Activated T-cell treated with anti-CD3 and anti-CD28 coated beads, Interleukin-2, amount 50 U/mL, for 48 hours (primary cell): ENCODE measurements around the gene MKI67.

Experiments used
- DNase-seq, 2 experiments: peaks; one replicate each; pipeline ENCODE4 v3.0.0-alpha.2; 2020

Gene MKI67

DNA sequence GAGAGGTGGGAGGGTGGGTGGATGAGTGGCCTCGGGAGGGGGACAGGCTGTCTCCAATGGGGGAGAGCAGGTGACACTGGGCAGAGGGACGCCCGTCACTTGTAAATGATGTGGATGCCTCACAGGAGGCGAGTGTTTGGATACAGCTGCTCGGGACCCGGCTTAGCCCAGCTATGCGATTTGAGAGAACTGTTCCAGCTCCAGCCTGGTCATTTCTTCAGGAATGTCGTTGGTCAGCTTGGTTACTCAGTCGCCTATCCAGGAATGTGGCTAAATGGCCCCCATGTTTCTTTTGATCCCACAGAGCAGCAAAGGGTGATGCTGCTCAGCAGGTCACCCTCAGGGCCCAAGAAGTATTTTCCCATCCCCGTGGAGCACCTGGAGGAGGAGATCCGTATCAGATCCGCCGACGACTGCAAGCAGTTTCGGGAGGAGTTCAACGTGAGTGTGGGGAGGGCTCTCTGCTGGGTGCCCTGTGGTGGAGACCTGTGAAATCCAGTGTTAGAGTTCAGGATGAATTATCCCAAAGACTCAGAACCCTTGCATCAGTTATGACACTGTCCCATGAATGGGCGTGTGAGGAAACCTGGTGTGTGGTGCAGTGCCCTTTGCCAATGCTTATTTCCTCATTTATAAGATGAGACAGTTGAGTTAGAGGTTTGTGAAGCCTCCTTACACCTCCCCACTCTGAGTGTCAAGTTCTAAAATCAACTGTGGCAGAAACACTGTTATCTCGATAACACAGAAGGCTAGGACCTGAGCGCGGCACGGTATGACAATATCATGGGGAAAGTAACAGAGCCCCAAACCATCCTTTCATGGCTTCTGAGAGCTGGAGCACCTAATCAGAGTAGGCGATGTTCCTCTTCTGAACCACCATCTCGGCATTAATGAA, 76.8 kb downstream of the MKI67 start:
- DNase-seq: no peak

DNA sequence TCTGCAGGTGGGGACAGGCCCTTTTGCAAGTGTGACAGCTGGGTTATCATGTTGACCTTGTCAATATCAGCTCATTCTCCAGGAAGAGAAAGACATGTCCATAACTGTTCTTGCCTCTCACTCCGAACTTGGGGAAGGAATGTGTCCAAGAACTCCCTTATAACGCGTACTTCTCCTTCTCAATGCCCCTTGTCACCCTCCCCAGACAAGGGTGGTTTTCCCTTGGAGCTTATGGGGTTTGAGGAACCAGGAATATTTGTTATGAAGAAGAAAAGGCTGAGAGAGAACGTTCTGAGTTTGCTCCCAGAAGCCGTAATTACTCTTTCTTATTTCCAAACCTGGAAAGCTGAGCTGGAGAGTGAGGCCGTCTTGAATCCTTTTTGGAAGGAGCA, 77.4 kb downstream of the MKI67 start:
- DNase-seq: no peak

DNA sequence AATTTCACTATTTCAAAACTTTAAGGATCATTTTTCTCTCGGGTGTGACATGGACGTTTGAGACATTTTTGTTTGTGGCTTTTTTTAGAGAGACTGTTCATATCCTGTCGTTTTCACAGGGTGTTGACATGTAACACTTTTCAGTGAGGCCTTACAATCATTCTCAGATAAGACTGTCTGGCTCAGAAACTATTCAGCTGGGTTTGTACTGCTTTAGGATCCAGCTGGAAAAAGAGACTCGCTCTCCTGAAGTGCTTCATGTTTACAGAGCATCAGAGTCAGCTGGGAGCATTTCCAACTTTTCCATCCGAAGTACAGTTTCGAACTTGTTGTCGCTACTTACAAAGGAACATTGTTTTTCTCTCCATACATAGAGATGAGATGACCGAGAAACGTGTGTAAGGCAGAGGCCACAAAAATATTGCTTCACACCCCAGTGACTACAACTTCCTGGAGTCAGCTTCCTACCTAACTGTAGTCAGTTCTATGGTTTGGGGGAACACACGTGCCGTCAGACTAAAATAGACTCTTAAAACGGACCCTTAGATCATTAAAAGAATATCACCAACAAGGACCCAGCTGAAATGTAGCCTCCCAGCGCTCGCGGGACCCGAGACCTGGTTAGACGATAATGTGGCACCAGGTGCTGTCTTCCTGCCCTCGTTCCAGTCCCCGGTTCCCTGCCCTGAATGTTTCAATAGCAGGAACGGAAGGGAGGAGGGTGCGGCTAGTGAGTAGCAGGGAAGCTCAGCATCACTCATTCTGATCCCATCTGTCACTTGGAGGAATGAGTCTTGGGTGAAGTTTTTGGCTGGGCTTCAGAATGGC, 78.0 kb downstream of the MKI67 start:
- DNase-seq: peak; percentile 61 to 62

DNA sequence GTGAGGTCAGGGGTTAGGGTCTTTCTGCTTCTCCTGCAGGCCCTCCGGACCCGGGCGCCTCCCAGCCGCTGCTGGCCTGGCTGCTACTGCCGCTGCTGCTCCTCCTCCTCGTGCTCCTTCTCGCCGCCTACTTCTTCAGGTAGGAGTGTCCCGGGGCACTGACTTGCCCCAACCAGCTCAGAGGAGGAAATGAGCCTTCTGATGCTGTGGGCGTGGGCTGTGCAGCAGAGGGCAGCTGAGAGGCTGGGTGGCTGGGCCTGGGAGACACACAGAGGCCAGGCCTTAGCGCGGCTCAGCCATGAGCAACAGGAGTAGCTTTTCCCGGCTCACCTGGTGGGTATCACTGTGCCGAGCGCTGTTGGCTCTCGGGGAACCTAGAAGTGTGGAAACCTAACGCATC, 78.9 kb downstream of the MKI67 start:
- DNase-seq: peak; percentile 85 to 88

DNA sequence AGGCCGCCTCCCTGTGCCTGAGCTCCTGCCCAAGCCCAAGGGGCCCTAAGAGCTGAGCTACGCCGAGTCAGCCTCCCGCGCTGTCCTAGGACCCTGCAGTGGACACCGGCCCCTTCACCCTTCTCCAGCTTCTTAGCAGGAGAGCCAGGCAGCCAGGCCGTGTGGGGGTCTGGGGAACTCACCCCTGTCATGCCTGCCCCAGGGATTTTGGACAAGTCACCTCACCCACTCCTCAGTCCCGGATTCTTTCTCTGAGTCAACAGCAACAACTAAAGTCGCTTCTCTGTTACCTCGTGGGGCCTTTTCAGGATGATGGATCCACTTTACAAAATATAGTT, 79.3 kb downstream of the MKI67 start:
- DNase-seq: no peak
